Coronary artery (tissue), 2 donors: ENCODE data around the gene SLC7A6OS.

Source experiments
- DNase-seq: peaks from one replicate; pipeline ENCODE4 v3.0.0-alpha.2; 2017; ENCODE audit warnings: low spot score
- H3K27ac ChIP-seq, 2 donors: fragments of 200-600 bp; sonication (generic); one replicate each; pipeline ENCODE4 v1.5.1; 2016 to 2019
- H3K4me3 ChIP-seq: fragments of 200-600 bp; sonication (generic); 2 replicates; pipeline ENCODE4 v1.5.1; 2016; ENCODE audit warnings: mild to moderate bottlenecking, moderate library complexity
- TF ChIP-seq, protein P1 (sequence below): fragments of 200-600 bp; sonication (generic); IDR thresholded peaks from one replicate; pipeline ENCODE4 v1.5.1; 2019; ENCODE audit warnings: antibody characterized with exemption

Gene SLC7A6OS

DNA sequence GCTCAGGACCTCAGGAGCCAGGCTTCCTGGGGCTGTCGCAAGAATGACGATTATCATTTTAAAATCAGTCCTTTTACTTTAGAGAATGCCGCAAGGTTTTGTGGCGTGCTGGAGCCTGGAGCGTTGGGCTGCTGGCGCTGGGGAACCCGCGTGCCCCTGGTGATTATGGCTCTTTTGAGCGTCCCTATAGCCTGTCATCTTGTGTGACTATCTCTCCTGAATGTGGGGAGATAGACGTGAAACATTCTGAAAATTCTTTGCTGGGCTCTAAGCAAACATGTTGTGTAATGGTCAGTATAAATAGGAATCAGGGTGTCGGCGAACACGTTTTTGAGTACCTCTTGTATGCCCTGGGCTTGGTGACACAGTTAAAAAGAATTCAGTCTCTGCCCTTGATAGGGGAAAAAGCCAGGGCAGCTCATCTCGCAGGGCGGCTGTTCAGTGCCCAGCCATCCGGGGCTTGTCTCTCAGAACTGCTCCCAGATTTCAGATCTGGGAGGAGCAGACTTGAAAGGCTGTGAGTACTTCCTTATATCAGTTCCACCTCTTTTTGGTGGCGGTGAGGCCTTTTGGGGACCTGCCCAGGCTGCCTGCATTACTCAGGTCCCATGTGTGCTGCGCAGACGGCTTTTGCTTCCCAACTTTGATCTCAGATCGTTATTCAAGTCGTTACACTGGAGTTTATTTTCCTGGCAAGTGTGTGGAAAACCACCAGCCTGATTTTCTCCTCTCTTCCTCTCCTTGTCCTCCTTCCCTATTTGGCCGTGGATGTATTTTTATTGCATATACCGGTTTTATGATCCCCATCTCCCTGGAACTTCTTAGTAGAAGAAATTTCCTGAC, 45.4 kb downstream of the SLC7A6OS start:
- TF ChIP-seq, protein P1, sequence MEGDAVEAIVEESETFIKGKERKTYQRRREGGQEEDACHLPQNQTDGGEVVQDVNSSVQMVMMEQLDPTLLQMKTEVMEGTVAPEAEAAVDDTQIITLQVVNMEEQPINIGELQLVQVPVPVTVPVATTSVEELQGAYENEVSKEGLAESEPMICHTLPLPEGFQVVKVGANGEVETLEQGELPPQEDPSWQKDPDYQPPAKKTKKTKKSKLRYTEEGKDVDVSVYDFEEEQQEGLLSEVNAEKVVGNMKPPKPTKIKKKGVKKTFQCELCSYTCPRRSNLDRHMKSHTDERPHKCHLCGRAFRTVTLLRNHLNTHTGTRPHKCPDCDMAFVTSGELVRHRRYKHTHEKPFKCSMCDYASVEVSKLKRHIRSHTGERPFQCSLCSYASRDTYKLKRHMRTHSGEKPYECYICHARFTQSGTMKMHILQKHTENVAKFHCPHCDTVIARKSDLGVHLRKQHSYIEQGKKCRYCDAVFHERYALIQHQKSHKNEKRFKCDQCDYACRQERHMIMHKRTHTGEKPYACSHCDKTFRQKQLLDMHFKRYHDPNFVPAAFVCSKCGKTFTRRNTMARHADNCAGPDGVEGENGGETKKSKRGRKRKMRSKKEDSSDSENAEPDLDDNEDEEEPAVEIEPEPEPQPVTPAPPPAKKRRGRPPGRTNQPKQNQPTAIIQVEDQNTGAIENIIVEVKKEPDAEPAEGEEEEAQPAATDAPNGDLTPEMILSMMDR: no peak
- DNase-seq: no peak
- H3K4me3 ChIP-seq: peak overlapping the region; percentile 85
- H3K27ac ChIP-seq: peak overlapping the region; percentile 90 to 96

DNA sequence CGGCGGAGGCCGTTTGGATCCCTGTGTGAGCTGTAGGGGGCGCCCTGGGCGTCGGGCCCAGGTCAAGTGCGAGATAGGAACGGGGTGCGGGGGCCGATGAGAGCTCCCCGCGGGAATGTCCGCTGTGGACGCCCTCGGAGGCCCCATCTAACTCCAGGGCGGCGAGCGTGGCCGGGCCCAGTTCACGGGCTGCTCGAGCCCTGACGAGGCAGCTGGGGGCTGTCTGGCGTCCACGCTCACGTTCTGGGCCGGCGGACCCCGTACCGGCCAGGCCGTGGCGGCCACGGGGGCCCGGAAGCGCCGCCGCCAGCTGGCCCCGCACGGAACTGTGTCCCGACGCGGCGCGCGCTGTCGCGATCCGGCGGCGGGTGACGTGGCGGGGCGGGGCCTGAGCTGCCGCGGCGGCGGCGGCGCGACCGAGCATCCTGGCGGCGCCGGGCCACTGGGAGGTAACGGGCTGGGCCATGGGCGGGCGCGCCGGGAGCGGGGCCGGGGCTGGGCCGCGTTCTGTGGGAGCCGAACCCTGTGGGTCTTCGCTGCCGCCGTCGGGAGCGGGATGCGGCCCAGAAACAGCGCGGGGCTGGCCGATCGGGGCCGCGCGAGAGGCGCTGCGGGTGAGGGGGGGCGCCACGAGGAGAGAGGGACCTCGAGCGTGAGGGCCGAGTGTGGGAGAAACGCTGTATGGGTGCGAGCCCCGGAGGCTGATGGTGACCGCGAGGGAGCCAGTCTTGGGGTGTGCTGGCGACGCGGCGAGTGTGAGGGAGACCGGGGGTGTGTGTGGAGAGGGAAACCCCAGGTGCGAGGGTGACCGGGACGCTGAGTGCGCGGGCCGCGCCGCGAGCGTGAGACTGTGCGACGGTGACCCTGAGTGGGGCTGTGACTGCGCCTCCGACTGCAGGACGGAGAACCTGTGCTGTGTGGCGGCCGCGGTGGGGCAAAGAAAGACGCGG, 46.3 kb downstream of the SLC7A6OS start, which contains the start of gene SLC7A6:
SLC7A6 (plus strand) TSS at position 399 of the 950 bp plus-strand sequence. CDS start 10,201 bp downstream, outside the sequence.
- TF ChIP-seq, protein P1: peak; percentile 55
- DNase-seq: no peak
- H3K27ac ChIP-seq: peak within 1 kb of the TSS; percentile 90 to 96
- peak within 1 kb of the TSS; percentile 85 for H3K4me3 ChIP-seq

DNA sequence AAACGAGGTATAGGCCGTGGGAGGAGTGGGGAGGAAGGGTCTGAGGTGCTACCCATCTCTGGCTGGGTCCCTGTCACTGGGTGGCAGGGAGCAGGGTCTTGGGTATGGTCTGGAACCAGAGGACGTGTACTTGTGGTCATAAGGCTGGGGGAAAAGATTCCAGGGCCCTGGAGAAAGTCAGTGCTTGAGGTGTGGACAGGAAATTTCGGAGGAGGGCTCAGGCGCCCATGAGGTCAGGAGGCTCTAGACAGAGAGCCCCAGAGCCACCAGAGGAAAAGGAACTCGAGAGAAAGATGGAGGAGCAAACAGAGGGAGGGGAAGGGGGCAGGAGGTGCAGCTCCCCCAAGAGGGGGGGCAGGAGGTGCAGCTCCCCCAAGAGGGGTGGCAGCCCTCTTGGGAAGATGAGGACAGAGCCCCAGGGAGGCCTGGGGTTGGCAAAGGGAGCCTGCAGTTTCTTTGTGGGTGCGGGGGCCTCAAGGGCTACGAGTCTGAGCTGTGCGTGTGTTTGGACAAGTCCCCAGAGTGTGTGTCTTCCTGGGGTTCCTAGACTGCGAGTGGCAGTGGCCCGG, 47.1 kb downstream of the SLC7A6OS start:
- TF ChIP-seq, protein P1: no peak
- peak overlapping the region; percentile 90 to 96 for H3K27ac ChIP-seq

DNA sequence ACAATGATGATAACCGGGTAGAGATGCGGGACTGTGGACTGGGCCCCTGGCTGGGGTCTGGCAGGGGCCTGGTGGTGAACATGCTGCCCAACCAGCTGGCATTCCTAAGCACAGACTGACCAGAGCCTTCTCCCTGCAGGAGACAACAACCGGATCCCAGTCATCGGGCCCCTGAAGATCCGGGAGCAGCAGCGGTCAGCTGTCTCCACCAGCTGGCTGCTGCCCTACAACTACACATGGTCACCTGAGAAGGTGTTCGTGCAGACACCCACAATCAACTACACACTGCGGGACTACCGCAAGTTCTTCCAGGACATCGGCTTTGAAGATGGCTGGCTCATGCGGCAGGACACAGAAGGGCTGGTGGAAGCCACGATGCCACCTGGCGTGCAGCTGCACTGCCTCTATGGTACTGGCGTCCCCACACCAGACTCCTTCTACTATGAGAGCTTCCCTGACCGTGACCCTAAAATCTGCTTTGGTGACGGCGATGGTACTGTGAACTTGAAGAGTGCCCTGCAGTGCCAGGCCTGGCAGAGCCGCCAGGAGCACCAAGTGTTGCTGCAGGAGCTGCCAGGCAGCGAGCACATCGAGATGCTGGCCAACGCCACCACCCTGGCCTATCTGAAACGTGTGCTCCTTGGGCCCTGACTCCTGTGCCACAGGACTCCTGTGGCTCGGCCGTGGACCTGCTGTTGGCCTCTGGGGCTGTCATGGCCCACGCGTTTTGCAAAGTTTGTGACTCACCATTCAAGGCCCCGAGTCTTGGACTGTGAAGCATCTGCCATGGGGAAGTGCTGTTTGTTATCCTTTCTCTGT, 51.5 kb downstream of the SLC7A6OS start:
- H3K27ac ChIP-seq: no peak overlapping the region

More for the DNA sequence above, 47.1 kb downstream of the SLC7A6OS start:
- H3K4me3 ChIP-seq: peak overlapping the region; percentile 85
- no peak for DNase-seq

DNA sequence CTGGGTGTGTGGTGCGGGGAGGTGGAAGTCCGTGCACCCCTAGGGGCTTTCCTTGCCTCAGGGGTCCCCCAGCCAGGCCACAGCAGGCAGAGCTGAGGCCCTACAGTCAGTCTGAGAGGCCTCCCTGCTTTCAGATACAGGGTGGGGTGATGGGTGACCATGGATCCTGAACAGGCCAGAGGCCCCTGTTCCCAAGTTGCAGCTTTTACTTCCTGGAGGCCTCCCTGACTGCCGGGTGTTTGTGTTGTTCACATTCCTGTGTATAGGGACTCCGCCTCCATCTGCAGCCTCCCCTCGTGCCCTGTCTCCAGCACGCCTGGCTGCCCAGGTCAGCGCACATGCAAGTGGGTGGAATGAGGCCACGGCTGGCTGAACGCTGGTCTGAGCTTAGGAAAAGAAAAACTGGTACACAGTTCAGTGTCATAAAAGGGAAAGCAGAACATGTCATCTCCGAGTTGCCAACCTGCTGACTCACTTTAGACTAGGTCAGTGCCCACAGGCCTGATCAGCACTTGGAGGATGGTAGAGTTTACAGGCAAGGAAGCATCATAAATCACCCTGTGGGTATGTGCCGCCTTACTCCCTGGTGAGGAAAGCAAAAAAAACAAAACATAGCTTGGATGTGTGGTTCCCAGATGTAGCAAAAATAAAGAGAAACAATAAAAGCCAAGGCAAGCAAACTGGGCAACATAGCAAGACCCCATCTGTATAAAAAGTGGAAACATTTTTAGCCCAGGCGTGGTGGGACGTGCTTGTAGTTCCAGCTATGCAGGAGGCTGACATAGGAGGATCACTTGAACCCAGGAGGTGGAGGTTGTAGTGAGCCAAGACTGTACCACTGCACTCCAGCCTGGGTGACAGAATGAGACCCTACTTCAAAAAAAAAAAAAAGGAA, 52.6 kb downstream of the SLC7A6OS start:
- peak overlapping the region in 1 of 2 donors; percentile 60 for H3K27ac ChIP-seq
- no peak for DNase-seq
- TF ChIP-seq, protein P1: no peak
- H3K4me3 ChIP-seq: no peak overlapping the region

More for the DNA sequence above, 51.5 kb downstream of the SLC7A6OS start:
- no peak for DNase-seq
- no peak overlapping the region for H3K4me3 ChIP-seq
- TF ChIP-seq, protein P1: no peak
